Neural progenitor cell (in vitro differentiated cells): ENCODE measurements around the gene DDIT3. TPM values are rescaled to one million over a fixed set of nuclear protein-coding genes. Genes with fewer than 3 reads are reported as not detected.
A peak's percentile ranks its signal among the peaks of the same experiment; 100 is the strongest.

Source experiments
- DNase-seq: peaks from one replicate; pipeline ENCODE4 v3.0.0-alpha.2; 2016; ENCODE audit warnings: low spot score
- H2AFZ ChIP-seq: fragments of 200-600 bp; sonication (generic); replicated peaks from 2 replicates; pipeline ENCODE4 v1.6.1; 2016; ENCODE audit warnings: antibody characterized with exemption
- H3F3A ChIP-seq: fragments of 200-600 bp; sonication (generic); 2 replicates; pipeline ENCODE4 v1.6.1; 2016; ENCODE audit warnings: antibody characterized with exemption, low read depth
- H3K27ac ChIP-seq: fragments of 200-600 bp; sonication (generic); 2 replicates; pipeline ENCODE4 v1.5.1; 2016; ENCODE audit warnings: mild to moderate bottlenecking
- H3K27me3 ChIP-seq: fragments of 200-600 bp; sonication (generic); 2 replicates; pipeline ENCODE4 v1.6.1; 2016; ENCODE audit warnings: mild to moderate bottlenecking, moderate library complexity
- H3K36me3 ChIP-seq: fragments of 200-600 bp; sonication (generic); 2 replicates; pipeline ENCODE4 v1.5.1; 2016
- H3K4me1 ChIP-seq: fragments of 200-600 bp; sonication (generic); 2 replicates; pipeline ENCODE4 v1.6.1; 2016; ENCODE audit warnings: mixed run types
- H3K4me2 ChIP-seq: fragments of 200-600 bp; sonication (generic); 2 replicates; pipeline ENCODE4 v1.6.1; 2016
- H3K4me3 ChIP-seq: fragments of 200-600 bp; sonication (generic); 2 replicates; pipeline ENCODE4 v1.5.1; 2016
- H3K79me2 ChIP-seq: fragments of 200-600 bp; sonication (generic); 2 replicates; pipeline ENCODE4 v1.6.1; 2016; ENCODE audit warnings: low read depth
- H3K9ac ChIP-seq: fragments of 200-600 bp; sonication (generic); 2 replicates; pipeline ENCODE4 v1.6.1; 2016
- H3K9me3 ChIP-seq: fragments of 200-600 bp; sonication (generic); 2 replicates; pipeline ENCODE4 v1.5.1; 2016; ENCODE audit warnings: low read depth
- H4K20me1 ChIP-seq: fragments of 200-600 bp; sonication (generic); 2 replicates; pipeline ENCODE4 v1.6.1; 2016; ENCODE audit warnings: low read depth
- H3K27ac Mint-ChIP-seq: 3 replicates; pipeline ENCODE4 v1.8.0; 2021; ENCODE audit warnings: mixed read lengths
- H3K27me3 Mint-ChIP-seq: 2 replicates; pipeline ENCODE4 v1.8.0; 2022; ENCODE audit warnings: low read depth, mild to moderate bottlenecking, inconsistent platforms, moderate library complexity, mixed read lengths; ENCODE audit not compliant: insufficient read depth
- H3K36me3 Mint-ChIP-seq: 3 replicates; pipeline ENCODE4 v1.8.0; 2021; ENCODE audit warnings: mixed read lengths
- H3K4me1 Mint-ChIP-seq: 3 replicates; pipeline ENCODE4 v1.8.0; 2021; ENCODE audit warnings: mixed read lengths
- H3K4me3 Mint-ChIP-seq: 3 replicates; pipeline ENCODE4 v1.8.0; 2021; ENCODE audit warnings: mild to moderate bottlenecking, moderate library complexity, mixed read lengths
- H3K9me3 Mint-ChIP-seq: 3 replicates; pipeline ENCODE4 v1.8.0; 2020; ENCODE audit warnings: mixed read lengths
- CTCF ChIP-seq: fragments of 200-600 bp; sonication (generic); IDR thresholded peaks from 2 replicates; pipeline ENCODE4 v1.5.1; 2017; ENCODE audit warnings: antibody characterized with exemption, mild to moderate bottlenecking
- EZH2 ChIP-seq: fragments of 200-600 bp; sonication (generic); IDR thresholded peaks from 2 replicates; pipeline ENCODE4 v1.6.1; 2017; ENCODE audit warnings: antibody characterized with exemption, mild to moderate bottlenecking, moderate library complexity
- EZH2phosphoT487 ChIP-seq: fragments of 200-600 bp; sonication (generic); IDR thresholded peaks from 2 replicates; pipeline ENCODE4 v1.6.1; 2017; ENCODE audit warnings: antibody characterized with exemption
- total RNA-seq: library from RNA; depleted of rRNA; stranded (reverse); fragments of >200 nt; gene quantifications from 2 replicates; pipeline ENCODE4 v1.2.3, GENCODE V29; 2015; ENCODE audit warnings: low replicate concordance

Gene DDIT3
- total RNA-seq, 1 donor from 2014 or later: 2.3 TPM

GRCh38 chr12:57481671-57482070 is 38.6 kb downstream of the DDIT3 start:
- no peaks in the 10 kb centered on the region for H4K20me1 ChIP-seq
- H3K4me1 ChIP-seq: no peaks in the 10 kb centered on the region
- Mint-ChIP-seq H3K4me3 (no peak overlapping the region), H3K4me1 (peaks cover 2% of the 10 kb centered on the region), H3K27me3 (peaks cover 25% of the 10 kb centered on the region), H3K9me3 (no peaks in the 10 kb centered on the region), H3K36me3 (no peaks in the 10 kb centered on the region), H3K27ac (peak overlapping the region; percentile 64)
- no peaks in the 10 kb centered on the region for H3K9me3 ChIP-seq
- H2AFZ ChIP-seq: no peak overlapping the region
- H3F3A ChIP-seq: no peaks in the 10 kb centered on the region
- no peak overlapping the region for H3K9ac ChIP-seq
- peaks cover 56% of the 10 kb centered on the region for H3K27me3 ChIP-seq
- no peak overlapping the region for H3K4me2 ChIP-seq
- no peak overlapping the region for H3K4me3 ChIP-seq
- H3K27ac ChIP-seq: no peak overlapping the region
- TF ChIP-seq EZH2: no peak
- H3K79me2 ChIP-seq: no peaks in the 10 kb centered on the region
- DNase-seq: no peak
- no peaks in the 10 kb centered on the region for H3K36me3 ChIP-seq

- Histone ChIP-seq H3K79me2 (no peaks in the 10 kb centered on the region), H3K9me3 (no peaks in the 10 kb centered on the region), H3F3A (peaks cover 3% of the 10 kb centered on the region), H3K4me3 (no peak within 1 kb of the TSS), H2AFZ (no peak within 1 kb of the TSS), H3K27ac (no peak within 1 kb of the TSS), H3K27me3 (peaks cover 77% of the 10 kb centered on the region), H4K20me1 (peaks cover 2% of the 10 kb centered on the region), H3K4me2 (no peak within 1 kb of the TSS), H3K9ac (no peak within 1 kb of the TSS), H3K4me1 (peaks cover 11% of the 10 kb centered on the region), H3K36me3 (no peaks in the 10 kb centered on the region)
- H3K27me3 Mint-ChIP-seq: peaks cover 28% of the 10 kb centered on the region
- no peaks in the 10 kb centered on the region for H3K9me3 Mint-ChIP-seq
- DNase-seq: no peak
- H3K27ac Mint-ChIP-seq: peak within 1 kb of the TSS; percentile 9
- TF ChIP-seq EZH2 (no peak), EZH2phosphoT487 (no peak), CTCF (no peak)
- peaks cover 2% of the 10 kb centered on the region for H3K4me1 Mint-ChIP-seq
- no peaks in the 10 kb centered on the region for H3K36me3 Mint-ChIP-seq
- no peak within 1 kb of the TSS for H3K4me3 Mint-ChIP-seq
Observed at GRCh38 chr12:57479376-57480115, 40.8 kb downstream of the DDIT3 start, which contains the start of gene ARHGAP9. Gene ARHGAP9 (minus strand): TSS chr12:57479866. CDS start chr12:57479406, 460 bp downstream.

GRCh38 chr12:57479043-57479375 is 41.3 kb downstream of the DDIT3 start:
- H3K27me3 Mint-ChIP-seq: peaks cover 28% of the 10 kb centered on the region

GRCh38 chr12:57477710-57478681 is 42.3 kb downstream of the DDIT3 start:
- Mint-ChIP-seq H3K9me3 (no peaks in the 10 kb centered on the region), H3K4me3 (no peak overlapping the region), H3K36me3 (no peaks in the 10 kb centered on the region), H3K27ac (no peak overlapping the region), H3K4me1 (peaks cover 2% of the 10 kb centered on the region), H3K27me3 (peaks cover 36% of the 10 kb centered on the region)
- Histone ChIP-seq H3K4me2 (no peak overlapping the region), H3K4me3 (no peak overlapping the region), H3K9ac (no peak overlapping the region), H3K79me2 (no peaks in the 10 kb centered on the region), H3F3A (peaks cover 3% of the 10 kb centered on the region), H4K20me1 (peaks cover 2% of the 10 kb centered on the region), H3K27ac (no peak overlapping the region), H3K4me1 (peaks cover 11% of the 10 kb centered on the region), H3K27me3 (peaks cover 93% of the 10 kb centered on the region), H2AFZ (no peak overlapping the region), H3K36me3 (no peaks in the 10 kb centered on the region), H3K9me3 (no peaks in the 10 kb centered on the region)
- no peak for TF ChIP-seq EZH2phosphoT487
- no peak for TF ChIP-seq CTCF
- no peak for DNase-seq

More at GRCh38 chr12:57479043-57479375, 41.3 kb downstream of the DDIT3 start:
- Histone ChIP-seq H2AFZ (no peak overlapping the region), H3K4me1 (peaks cover 11% of the 10 kb centered on the region), H3K27ac (no peak overlapping the region), H4K20me1 (peaks cover 2% of the 10 kb centered on the region), H3K36me3 (no peaks in the 10 kb centered on the region), H3K4me3 (no peak overlapping the region), H3K79me2 (no peaks in the 10 kb centered on the region), H3F3A (peaks cover 3% of the 10 kb centered on the region), H3K27me3 (peaks cover 82% of the 10 kb centered on the region), H3K9me3 (no peaks in the 10 kb centered on the region), H3K4me2 (no peak overlapping the region), H3K9ac (no peak overlapping the region)
- Mint-ChIP-seq H3K27ac (no peak overlapping the region), H3K4me3 (no peak overlapping the region), H3K4me1 (peaks cover 2% of the 10 kb centered on the region), H3K9me3 (no peaks in the 10 kb centered on the region), H3K36me3 (no peaks in the 10 kb centered on the region)
- no peak for TF ChIP-seq EZH2phosphoT487
- DNase-seq: no peak
